GM12878 (cell line): ENCODE measurements around the gene CRIM1.

Experiments
- CTCF ChIP-seq, 3 experiments: IDR thresholded peaks in 2 of 3; conservative IDR thresholded peaks in 1 of 3; 2 replicates each; pipeline ENCODE4 v1.5.1; 2011; ENCODE audit warnings: low read depth in 3 of 3, low read length in 3 of 3, mild to moderate bottlenecking in 3 of 3, control low read depth in 2 of 3, moderate library complexity in 2 of 3, inconsistent platforms in 1 of 3, mixed read lengths in 1 of 3; ENCODE audit not compliant: control insufficient read depth in 2 of 3, insufficient read depth in 1 of 3; ENCODE audit errors: extremely low read depth in 1 of 3
- EGR1 ChIP-seq, 2 experiments: IDR thresholded peaks; 1 replicate in 1 of 2; 2 replicates in 1 of 2; pipeline ENCODE4 v1.6.1; 2011 to 2012; ENCODE audit warnings: low read depth in 2 of 2, low read length in 2 of 2, borderline replicate concordance in 1 of 2, mild to moderate bottlenecking in 1 of 2, moderate library complexity in 1 of 2
- EZH2 ChIP-seq: IDR thresholded peaks from 2 replicates; pipeline ENCODE4 v1.6.1; 2012; ENCODE audit warnings: low read depth, mild to moderate bottlenecking, control low read depth, inconsistent platforms, low read length, borderline replicate concordance; ENCODE audit not compliant: control insufficient read depth
- HDAC2 ChIP-seq: fragments of 200-600 bp; sonication (generic); IDR thresholded peaks from 2 replicates; pipeline ENCODE4 v1.6.1; 2017
- HSF1 ChIP-seq: fragments of 150-350 bp; IDR thresholded peaks from 2 replicates; pipeline ENCODE4 v1.6.1; 2014; ENCODE audit warnings: mild to moderate bottlenecking, low read depth, low read length
- MAX ChIP-seq: IDR thresholded peaks from 2 replicates; pipeline ENCODE4 v1.6.1; 2012; ENCODE audit warnings: low read depth, low read length, improper control_type of control experiment
- MXI1 ChIP-seq: fragments of 150-350 bp; IDR thresholded peaks from 2 replicates; pipeline ENCODE4 v1.6.1; 2011; ENCODE audit warnings: low read depth, mild to moderate bottlenecking, inconsistent platforms, low read length, improper control_type of control experiment
- POLR2A ChIP-seq: IDR thresholded peaks from 2 replicates; pipeline ENCODE4 v1.6.1; 2011; ENCODE audit warnings: low read depth, mild to moderate bottlenecking, low read length
- SMC3 ChIP-seq: IDR thresholded peaks from 2 replicates; pipeline ENCODE4 v1.6.1; 2011; ENCODE audit warnings: low read length, improper control_type of control experiment, borderline replicate concordance

- no peak for TF ChIP-seq HDAC2
- no peak for TF ChIP-seq MXI1
- TF ChIP-seq HSF1: no peak
- TF ChIP-seq EZH2: no peak
- no peak for TF ChIP-seq SMC3
- TF ChIP-seq POLR2A: no peak
- no peak for TF ChIP-seq CTCF (IDR thresholded peaks at IDR 0.05 in 2 of 3, conservative IDR thresholded peaks at IDR 0.05 in 1 of 3; ENCODE audit: control insufficient read depth in 2 of 3, extremely low read depth in 1 of 3, insufficient read depth in 1 of 3, low read depth in 3 of 3, low read length in 3 of 3)
- TF ChIP-seq MAX: no peak
- no peak for TF ChIP-seq EGR1 (IDR thresholded peaks at IDR 0.05; ENCODE audit: borderline replicate concordance in 1 of 2, low read depth in 2 of 2, low read length in 2 of 2)
Observed at GRCh38 chr2:36477315-36477714, 121.7 kb downstream of the CRIM1 start.
